Ecto neural progenitor cell (in vitro differentiated cells): ENCODE measurements around the gene BAG3.
"Not testable (repeated sequence)": the region's sequence is repeated elsewhere in the genome, so short reads cannot be mapped to it uniquely, and the experiment has no call there.

Source experiments
- DNase-seq: peaks from one replicate; pipeline ENCODE4 v3.0.0-alpha.2; 2018; ENCODE audit warnings: low spot score

The BAG3 gene

DNA sequence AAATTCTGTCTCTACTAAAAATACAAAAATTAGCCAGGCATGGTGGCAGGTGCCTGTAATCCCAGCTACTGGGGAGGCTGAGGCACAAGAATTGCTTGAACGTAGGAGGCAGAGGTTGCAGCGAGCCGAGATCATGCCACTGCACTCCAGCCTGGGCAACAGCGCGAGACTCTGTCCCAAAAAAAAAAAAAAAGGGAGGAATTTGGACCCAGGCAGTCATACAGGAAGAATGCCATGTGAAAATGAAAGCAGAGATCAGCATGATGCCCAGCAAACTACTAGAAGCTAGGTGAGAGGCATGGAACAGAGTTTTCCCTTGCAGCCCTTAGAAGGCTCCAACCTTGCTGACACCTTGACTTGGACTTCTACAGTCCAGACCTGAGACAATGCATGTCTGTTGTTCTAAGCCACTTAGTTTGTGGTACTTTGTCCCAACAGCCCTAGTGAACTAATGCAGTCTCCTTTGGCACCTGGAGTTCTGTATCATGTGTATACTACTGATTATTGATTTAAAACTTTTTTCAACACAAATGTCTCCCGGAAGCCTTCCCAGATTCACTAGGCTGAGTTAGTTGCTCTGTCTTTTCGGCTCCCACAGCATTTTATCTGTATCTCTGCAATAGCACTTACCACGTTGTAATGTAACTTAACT, 10.2 kb upstream of the BAG3 start:
- DNase-seq: no peak

DNA sequence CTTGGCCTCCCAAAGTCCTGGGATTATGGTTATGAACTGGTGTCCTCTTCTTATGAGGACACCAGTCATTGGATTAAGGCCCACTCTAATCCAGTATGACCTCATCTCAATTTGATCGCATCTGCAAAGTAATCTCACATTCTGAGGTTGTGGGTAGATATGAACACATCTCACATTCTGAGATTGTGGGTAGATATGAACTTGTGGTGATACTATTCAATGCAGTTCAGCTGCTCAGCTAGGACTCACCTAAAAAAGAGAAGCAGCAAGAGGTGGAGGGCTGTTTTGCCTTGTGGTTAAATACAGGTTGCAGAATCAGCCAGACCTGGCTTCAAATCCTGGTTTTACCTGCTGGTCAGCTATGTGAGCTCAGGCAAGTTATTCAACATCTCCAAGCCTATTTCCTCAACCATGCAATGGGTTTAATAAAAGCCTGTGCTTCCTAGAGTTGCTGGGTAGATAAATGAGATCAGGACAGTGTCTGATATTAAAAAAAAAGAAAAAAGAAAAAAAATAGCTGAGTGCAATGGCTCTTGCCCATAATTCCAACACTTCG, 8.5 kb upstream of the BAG3 start:
- no peak for DNase-seq

DNA sequence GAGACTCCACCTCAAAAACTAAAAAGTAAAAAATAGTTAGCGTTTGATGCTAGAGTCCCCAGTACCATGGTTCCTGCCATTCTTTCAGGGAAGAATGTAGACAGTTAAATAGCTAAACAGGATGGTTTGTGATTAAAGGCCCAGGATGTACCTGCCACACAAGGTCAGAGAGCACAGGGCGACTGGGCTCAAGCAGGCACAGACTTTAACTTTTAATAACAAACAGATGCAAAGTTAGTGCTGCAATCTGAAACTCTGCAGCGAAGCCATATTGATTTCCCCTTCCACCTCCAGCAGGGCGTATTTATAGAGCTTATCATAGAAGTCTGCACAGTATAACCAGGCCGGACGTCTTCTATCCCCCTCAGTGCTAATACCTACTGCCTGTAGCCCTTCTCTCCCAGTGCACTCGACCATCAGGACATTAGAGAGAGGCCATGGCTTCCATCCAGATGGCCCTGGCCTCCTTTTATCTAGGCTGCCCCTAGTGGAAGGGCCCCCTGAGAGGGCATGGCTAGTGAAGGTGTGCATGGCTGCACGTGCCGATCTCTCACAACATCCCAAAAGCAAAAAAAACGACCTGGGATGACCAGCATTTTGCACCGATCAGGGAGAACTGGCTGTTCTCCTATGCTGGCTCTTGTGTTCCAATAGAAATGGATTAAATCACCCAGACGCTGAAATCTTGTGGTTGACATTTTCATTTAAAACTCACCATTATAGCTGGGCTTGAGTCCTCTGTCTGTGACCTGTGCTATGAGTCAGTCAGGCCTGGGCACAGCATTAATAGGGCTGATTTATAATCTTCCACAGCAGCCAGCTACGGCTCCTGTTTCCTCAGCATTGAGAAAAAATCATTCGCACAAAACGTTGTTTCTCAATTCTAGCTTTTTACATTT, 7.6 kb upstream of the BAG3 start:
- no peak for DNase-seq

DNA sequence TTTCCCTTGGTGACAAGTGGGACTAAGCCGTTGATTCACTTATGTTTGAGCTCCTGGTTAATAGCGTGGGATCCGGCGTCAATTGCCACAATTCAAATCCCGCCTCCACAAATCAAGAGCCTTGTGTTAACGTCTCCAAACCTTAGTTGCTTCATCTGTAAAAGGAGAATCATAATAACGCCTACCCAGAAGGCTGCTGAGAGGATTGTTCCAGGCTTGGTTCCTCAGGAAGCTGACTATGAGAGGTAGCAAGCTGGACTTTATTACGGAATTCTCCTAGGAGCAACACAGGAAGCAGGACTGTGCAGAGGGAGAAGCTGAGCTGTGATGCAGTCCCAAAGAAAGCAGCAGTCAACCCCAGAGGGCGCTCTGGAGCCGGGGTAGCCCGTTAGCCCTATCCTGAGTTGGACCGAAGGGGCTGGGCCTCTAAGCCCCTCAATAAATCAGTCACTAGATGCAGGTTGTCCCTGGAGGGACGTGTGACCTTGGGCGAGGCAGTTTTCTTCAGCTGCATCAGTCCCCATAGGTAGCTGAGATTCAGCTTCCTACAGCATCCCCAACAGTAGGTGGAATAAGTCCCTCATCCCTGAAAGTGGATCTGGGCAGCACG, 6.9 kb upstream of the BAG3 start:
- peak; percentile 71 for DNase-seq

DNA sequence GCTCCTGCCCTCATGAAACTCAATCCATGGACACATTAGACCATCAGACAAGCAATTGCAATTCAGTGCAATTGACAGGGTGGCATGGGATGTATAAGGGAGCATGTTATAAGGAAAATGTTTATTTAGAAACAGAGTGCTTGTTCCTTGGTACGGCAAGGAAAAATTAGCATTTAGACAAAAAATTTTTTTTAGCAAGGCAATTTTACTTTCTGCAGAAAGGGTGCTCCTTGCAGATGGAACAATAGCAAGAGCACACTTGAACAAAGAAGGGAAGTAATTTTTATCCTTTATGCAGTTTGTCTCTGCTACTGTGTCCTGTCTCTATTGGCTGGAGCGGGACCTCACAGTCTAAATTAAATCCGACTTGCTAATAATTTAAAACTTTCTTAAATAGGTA, 6.2 kb upstream of the BAG3 start:
- DNase-seq: no peak

DNA sequence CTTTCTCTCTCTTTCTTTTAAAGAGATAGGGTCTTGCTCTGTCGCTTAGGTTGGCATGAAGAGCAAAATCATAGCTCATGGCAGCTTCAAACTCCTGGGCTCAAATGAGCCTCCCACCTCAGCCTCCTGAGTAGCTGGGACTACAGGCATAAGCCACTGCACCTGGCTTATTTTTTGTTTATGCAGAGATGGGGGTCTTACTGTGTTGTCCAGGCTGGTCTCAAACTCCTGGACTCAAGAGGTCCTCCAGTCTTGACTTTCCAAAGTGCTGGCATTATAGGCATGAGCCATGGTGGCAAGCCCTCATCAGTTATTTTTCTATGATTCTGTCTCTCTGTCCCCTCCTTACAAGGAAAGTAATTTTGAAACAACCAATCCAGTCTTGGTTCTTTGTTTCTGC, 1.1 kb upstream of the BAG3 start:
- DNase-seq: no peak

DNA sequence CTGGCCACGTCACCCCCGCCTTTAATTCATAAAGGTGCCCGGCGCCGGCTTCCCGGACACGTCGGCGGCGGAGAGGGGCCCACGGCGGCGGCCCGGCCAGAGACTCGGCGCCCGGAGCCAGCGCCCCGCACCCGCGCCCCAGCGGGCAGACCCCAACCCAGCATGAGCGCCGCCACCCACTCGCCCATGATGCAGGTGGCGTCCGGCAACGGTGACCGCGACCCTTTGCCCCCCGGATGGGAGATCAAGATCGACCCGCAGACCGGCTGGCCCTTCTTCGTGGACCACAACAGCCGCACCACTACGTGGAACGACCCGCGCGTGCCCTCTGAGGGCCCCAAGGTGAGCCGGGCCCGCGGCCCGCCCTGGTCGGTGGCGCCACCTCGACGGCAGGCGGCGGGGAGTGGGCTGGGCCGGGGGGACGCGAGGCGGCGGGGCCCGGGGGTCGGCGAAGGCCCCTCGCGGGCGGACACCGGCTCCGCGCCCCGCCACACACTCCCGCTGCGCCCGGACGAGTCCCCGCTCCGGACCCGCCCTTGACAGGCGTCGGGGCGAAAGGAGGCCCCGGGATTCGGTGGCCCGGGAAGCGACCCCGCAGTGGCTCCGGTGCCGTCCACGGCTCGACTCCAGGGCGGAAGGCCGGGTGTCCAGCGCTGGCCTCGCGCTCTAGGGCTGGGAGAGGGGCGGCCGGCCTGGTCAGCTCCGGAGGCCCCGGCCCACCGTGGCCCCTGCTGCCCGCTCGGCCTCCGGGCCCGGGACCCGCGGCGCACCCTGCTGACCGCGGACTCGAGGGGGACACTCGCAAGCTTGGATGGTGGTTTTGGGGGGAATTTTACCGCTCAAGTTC, 557 bp downstream of the BAG3 start:
- peak; percentile 73 for DNase-seq

DNA sequence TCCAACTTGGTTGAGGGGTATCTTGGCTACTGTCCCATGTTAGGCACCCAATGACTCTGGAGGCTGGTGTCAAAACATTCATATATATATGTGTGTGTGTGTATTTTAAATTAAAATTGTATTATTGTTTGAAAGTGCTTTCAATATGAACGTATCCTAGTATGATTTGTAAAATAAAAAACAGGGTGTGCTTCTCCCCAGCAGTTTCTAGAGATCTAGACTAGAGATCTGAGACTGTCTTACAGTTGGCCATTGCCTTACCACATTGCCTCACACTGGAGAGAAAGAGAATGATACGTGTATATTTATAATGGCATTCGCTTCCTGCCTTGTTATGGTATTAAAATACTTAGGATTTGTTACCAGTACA, 1.2 kb downstream of the BAG3 start:
- no peak for DNase-seq

DNA sequence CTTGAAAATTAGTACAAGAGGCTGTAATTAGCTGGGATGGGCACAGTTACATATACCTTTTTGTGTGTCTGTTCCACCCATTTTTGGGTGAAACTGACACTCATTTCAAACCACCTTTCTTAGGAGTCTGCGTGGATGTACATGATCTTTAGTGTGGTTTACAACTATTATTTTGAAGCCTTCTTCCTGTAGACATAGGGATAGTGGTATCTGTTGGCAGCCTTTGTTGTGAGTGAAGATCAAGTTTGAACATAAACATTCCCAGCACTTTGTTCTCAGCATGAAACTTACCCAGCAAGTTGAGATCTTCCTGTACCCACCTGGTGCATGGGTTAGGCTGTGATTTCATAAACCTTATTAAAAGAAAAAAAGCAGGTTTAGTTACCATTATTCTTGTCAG, 2.0 kb downstream of the BAG3 start:
- no peak for DNase-seq

DNA sequence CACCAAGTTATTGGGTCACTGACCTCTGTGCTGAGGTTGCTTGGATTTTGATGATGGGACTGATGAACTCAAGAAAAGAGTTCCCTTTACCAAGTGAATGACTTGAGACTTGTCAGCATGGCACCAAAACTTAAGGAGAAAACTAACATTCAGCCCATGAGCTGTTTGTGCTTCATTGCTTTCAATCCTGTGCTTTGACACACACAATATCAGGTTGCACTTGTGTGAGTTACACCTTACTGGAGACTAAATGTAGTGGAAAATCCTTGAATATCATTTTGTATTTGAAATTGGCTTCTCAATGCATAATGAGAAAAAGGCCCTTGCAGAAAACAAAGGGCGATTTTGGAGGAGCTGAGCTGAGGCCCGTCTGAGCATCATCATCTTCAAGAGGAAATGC, 2.7 kb downstream of the BAG3 start:
- no peak for DNase-seq

DNA sequence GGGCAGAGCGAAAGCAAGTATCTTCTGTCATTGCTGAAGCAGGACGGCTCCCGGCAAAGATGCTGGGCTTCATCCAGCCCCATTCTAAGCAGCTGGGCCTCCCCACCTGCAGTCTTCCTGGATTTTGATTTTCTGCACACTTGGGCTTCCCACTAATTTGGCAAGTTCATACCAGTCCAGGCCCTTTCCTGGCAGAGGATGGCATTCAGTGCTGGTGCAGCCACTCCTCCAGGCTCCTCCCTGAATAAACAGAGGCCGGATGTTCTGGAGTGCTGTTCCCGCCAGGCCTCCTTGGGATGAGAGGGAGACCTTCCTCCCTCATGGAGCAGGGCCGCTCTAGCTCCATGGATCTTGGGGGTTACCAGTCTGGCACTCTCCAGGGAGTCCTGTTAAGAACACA, 3.4 kb downstream of the BAG3 start:
- no peak for DNase-seq

DNA sequence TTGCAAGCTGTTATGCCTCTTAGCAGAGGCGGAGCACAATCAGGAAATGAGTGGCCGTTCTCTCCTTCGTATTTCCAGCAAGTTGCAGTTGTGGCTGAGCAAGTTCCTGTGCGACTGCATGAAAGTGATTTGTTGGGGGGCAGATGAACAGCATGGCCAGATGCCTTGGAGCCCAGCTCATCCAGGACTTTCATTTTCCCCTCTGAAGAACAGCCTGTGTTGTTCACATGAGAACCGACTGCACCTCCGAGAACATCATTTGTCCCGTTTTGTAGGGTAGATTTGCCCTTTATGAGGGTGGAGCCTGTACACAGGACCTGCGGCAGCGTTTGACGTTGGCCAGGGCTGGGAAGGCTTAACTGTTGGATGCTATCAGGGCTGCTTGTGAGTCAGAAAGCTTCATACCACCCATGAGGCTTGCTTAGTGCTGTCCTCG, 4.4 kb downstream of the BAG3 start:
- DNase-seq: no peak

DNA sequence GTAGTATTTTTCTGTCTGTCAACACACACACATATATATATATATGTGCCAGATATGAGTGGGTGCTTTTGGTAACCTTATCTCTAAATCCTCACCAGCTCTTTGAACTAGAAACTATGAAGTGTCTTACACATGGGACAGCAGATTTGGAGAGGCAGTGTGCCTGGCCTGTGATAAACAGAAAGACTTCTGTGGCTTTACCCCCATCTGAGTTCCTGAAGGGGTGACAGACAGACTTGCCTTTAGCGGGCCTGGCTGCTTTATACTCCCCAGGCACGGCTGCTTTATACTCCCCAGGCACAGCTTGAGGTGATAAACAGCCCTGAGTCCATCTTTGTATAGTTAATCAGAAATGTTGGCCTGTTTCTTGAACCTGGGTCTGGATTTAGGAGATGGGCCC, 5.6 kb downstream of the BAG3 start:
- DNase-seq: no peak

DNA sequence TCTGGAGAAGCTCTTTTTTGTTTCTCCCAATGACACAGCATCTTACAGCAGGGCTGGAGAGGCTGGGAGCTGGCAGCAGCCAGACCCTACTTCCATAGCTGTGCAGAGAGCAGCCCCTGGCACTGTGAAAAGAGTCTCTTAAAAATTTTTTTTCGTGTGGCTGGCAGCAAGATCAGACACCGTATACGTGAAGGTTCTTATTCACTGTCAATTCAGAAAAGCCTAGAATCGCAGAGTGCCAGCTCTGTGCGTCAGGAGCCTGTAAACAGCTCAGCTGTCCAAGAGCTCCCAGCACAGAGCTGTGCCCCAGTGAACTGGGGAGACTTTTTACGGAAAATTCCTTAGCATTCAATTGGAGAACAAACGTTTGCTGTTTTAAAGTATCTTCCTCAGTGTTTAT, 6.5 kb downstream of the BAG3 start:
- no peak for DNase-seq

DNA sequence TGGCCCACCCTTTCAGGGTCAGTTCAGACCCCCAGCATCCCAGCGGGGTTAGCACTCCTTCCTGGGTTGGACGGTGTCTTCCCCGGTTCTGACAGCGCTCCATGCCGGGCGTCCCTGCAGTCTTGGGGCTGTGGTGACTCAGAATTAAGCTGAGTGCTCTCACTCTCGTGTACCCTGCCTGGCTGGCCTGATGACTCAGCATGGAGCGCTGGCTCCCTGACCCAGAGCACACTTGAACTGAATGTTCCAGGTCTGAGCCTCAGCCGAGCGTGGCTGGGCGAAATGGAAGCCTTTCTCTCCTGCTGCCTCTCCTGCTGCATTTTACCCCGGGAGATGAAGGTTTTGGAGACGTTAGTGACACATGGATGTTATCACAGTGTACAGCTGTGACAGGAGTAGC, 7.1 kb downstream of the BAG3 start:
- DNase-seq: peak; percentile 53

DNA sequence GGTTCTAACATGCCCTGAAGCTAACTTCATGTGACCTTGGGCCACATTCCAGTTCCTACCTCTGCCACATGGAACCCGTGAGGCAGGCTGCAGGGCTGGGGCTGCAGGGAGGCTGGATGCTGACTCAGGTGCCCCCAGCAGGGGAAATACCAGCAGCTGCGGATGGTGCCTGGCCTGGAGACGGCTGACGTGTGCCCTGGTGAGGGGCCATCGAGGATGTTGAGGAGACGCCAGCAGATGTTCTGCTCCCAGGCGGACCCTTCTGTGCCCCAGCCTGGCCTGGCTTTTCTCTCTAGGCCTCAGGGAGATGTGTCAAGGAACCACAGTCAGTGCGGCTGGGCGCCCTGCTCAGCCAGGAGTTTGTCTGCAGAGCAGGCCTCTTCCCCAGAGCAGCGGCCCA, 8.8 kb downstream of the BAG3 start:
- no peak for DNase-seq

DNA sequence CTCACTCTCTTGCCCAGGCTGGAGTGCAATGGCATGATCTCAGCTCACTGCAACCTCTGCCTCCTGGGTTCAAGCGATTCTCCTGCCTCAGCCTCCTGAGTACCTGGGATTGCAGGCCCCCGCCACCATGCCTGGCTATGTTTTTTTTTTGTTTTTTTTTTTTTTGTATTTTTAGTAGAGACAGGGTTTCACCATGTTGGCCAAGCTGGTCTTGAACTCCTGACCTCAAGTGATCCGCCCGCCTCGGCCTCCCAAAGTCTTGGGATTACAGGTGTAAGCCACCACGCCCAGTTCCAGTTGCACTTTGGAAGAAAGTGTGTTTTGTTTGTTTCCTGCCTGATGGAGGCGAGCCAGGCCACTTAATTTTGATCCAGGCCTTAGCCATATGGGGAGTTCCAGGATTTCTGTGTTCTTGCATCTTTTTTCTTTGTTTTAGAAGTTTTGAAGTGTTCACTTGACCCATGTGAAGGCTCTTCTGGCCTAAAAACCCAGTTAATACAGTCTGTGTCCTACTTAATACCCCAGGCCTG, 11.0 kb downstream of the BAG3 start:
- DNase-seq: not testable (repeated sequence)

DNA sequence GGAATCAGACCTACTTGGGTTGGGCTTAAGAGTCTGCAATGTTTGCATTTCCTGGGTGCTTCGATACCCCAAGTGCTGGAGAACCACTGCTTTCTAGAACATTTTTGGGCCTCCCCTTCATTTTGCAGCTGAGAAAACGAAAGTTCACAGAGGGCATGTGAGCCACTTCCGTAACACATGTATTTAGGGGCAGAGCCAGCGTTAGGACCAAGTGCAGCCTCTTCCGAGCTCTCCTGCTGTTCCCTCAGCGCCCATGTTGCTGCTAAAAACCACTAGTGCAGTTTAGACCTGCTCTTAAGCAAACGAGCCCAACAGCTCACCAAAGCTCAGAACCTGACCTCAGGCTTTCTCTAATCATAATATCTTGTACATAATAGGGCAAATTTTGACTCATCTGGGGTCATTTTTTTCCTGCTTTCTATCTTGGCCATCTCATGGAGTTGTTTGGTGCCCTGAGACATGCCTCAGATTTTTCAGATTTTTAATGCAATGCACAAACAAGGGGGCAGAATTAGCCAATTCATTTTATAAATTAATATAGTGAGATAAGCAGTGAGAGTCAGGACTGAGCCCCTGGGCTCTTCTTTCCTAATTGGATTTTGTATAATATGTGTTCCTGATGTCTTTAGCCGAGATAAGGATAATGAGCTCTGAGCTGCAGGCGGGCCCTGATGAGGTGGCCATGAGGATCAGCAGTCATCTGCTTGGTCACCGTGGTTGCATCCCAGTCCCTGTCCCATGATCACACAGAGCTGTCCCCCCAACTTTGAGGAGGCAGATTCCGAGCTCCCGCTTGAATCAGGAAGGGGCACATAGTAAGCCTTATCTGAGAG, 12.9 kb downstream of the BAG3 start:
- no peak for DNase-seq

DNA sequence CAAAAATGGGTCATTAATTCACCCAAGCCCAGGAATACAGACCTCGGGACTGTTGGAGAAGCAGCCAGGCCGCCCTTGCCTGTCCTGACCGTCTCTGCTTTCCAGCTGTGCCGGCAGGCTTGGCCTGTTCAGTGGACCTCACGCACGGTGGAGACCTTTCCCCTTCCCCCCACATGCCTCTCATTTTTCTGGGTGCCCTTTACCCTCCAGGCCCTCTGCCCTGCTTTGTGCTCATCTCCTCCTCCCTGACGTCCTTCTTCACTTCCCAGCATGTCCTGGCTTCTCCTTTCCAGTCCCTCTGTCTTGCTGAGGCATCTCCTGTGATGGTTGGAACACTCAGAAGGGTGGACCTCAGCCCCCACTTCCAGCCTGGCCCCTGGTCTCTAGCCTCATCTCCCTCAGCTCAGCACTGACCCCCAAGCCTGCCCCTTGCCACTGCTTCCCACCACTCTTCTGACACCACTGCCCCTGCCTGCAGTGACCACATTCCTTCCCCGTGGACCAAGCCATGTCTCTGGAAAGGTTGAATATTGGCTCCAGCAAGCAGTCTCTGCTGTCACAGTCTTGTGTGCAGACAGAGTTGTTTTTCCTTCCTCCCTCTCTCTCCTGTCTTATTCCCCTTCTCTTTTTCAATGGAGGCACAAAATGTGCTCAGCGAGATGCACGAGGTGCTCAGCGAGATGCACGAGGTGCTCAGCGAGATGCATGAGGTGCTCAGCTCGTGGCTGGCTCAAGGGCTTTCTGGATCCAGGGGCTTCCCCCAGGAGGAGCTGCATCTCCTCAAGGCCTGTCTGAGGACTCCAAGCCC, 14.9 kb downstream of the BAG3 start:
- DNase-seq: no peak

DNA sequence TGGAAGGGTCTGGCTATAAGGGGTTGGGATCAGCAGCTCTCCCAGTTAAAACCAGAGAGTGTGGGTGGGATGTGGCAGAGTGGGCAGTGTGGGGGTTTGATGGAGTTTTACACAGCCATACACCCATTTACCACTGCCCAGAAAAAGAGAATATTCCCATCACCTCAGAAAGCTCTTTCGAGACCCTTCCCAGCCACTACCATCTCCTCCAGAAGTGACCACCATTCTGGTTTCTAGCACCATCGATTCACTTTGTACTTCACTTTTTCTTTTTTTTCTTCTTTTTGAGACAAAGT, 15.5 kb downstream of the BAG3 start:
- no peak for DNase-seq
